ENCODE measurements around the gene ZC3H12C. TPM values are rescaled to one million over a fixed set of nuclear protein-coding genes. Genes with fewer than 3 reads are reported as not detected.

Gene ZC3H12C
- total RNA-seq, 1 donor from 2014 or later = 9.6 TPM

- peaks cover 13% of the 10 kb centered on the region for H3K36me3 Mint-ChIP-seq (ENCODE audit: insufficient read depth)
These were observed 66.8 kb downstream of the ZC3H12C start for GRCh38 chr11:110160016-110160415.

GRCh38 chr11:110160437-110160836, 67.2 kb downstream of the ZC3H12C start:
- no peak for DNase-seq (ENCODE audit: low spot score, unreplicated experiment)
- Mint-ChIP-seq H3K9me3 (ENCODE audit: low read depth) (no peaks in the 10 kb centered on the region), H3K4me1 (ENCODE audit: low read depth) (peaks cover 8% of the 10 kb centered on the region), H3K36me3 (ENCODE audit: insufficient read depth) (peaks cover 16% of the 10 kb centered on the region), H3K27ac (no peak overlapping the region), H3K4me3 (ENCODE audit: low read depth) (no peak overlapping the region), H3K27me3 (no peaks in the 10 kb centered on the region)
- no peak for TF ChIP-seq CTCF (IDR thresholded peaks at IDR 0.05; ENCODE audit: unreplicated experiment)

More at GRCh38 chr11:110160016-110160415, 66.8 kb downstream of the ZC3H12C start:
- no peaks in the 10 kb centered on the region for H3K9me3 Mint-ChIP-seq (ENCODE audit: low read depth)
- no peak for DNase-seq (ENCODE audit: low spot score, unreplicated experiment)
- H3K4me3 Mint-ChIP-seq (ENCODE audit: low read depth) = no peak overlapping the region
- peaks cover 8% of the 10 kb centered on the region for H3K4me1 Mint-ChIP-seq (ENCODE audit: low read depth)
- no peaks in the 10 kb centered on the region for H3K27me3 Mint-ChIP-seq
- TF ChIP-seq CTCF (IDR thresholded peaks at IDR 0.05; ENCODE audit: unreplicated experiment) = no peak
- no peak overlapping the region for H3K27ac Mint-ChIP-seq

- DNase-seq (ENCODE audit: low spot score, unreplicated experiment) = no peak
- no peak overlapping the region for H3K27ac Mint-ChIP-seq
- TF ChIP-seq CTCF (IDR thresholded peaks at IDR 0.05; ENCODE audit: unreplicated experiment) = no peak
- H3K9me3 Mint-ChIP-seq (ENCODE audit: low read depth) = no peaks in the 10 kb centered on the region
- H3K27me3 Mint-ChIP-seq = no peaks in the 10 kb centered on the region
- peaks cover 16% of the 10 kb centered on the region for H3K36me3 Mint-ChIP-seq (ENCODE audit: insufficient read depth)
- no peak overlapping the region for H3K4me3 Mint-ChIP-seq (ENCODE audit: low read depth)
- peaks cover 8% of the 10 kb centered on the region for H3K4me1 Mint-ChIP-seq (ENCODE audit: low read depth)
These were observed 67.9 kb downstream of the ZC3H12C start for GRCh38 chr11:110161061-110161460.

GRCh38 chr11:110162216-110162615, 69.0 kb downstream of the ZC3H12C start:
- Mint-ChIP-seq H3K4me3 (ENCODE audit: low read depth) (no peak overlapping the region), H3K4me1 (ENCODE audit: low read depth) (peaks cover 8% of the 10 kb centered on the region), H3K27ac (peak overlapping the region; percentile 45), H3K9me3 (ENCODE audit: low read depth) (no peaks in the 10 kb centered on the region), H3K36me3 (ENCODE audit: insufficient read depth) (peaks cover 16% of the 10 kb centered on the region), H3K27me3 (no peaks in the 10 kb centered on the region)
- no peak for DNase-seq (ENCODE audit: low spot score, unreplicated experiment)
- no peak for TF ChIP-seq CTCF (IDR thresholded peaks at IDR 0.05; ENCODE audit: unreplicated experiment)

- Mint-ChIP-seq H3K36me3 (ENCODE audit: insufficient read depth) (peaks cover 12% of the 10 kb centered on the region), H3K27me3 (no peaks in the 10 kb centered on the region), H3K4me3 (ENCODE audit: low read depth) (no peak overlapping the region), H3K4me1 (ENCODE audit: low read depth) (no peaks in the 10 kb centered on the region), H3K27ac (no peak overlapping the region), H3K9me3 (ENCODE audit: low read depth) (no peaks in the 10 kb centered on the region)
- TF ChIP-seq CTCF (IDR thresholded peaks at IDR 0.05; ENCODE audit: unreplicated experiment) = no peak
- DNase-seq (ENCODE audit: low spot score, unreplicated experiment) = no peak
These were observed 72.1 kb downstream of the ZC3H12C start for GRCh38 chr11:110165039-110165925.
